GM19372 (cell line): ENCODE data around the gene NFIC.
"Not testable (repeated sequence)": the region's sequence is repeated elsewhere in the genome, so short reads cannot be mapped to it uniquely, and the experiment has no call there.

Experiments used
- ATAC-seq: cut with Tn5 transposase; IDR thresholded peaks from one replicate; pipeline ENCODE4 v1.9.1; 2021; ENCODE audit warnings: mild to moderate bottlenecking, low read depth, moderate library complexity; ENCODE audit not compliant: unreplicated experiment

The NFIC gene

DNA sequence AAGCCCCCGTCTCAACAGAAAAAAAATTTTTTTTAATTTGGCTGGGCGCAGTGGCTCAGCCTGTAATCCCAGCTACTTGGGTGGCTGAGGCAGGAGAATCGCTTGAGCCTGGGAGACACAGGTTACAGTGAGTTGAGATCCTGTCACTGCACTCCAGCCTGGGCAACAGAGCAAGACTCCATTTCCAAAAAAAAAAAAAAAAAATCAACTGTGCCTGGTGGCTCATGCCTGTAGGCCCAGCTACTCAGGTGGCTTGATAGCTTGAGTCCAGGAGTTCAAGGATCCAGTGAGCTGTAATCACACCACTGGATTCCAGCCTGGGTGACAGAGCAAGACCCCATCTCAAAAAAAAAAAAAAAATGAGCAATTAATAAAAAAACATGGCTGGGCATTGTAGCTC lies 135.4 kb downstream of the NFIC start:
- no peak for ATAC-seq

DNA sequence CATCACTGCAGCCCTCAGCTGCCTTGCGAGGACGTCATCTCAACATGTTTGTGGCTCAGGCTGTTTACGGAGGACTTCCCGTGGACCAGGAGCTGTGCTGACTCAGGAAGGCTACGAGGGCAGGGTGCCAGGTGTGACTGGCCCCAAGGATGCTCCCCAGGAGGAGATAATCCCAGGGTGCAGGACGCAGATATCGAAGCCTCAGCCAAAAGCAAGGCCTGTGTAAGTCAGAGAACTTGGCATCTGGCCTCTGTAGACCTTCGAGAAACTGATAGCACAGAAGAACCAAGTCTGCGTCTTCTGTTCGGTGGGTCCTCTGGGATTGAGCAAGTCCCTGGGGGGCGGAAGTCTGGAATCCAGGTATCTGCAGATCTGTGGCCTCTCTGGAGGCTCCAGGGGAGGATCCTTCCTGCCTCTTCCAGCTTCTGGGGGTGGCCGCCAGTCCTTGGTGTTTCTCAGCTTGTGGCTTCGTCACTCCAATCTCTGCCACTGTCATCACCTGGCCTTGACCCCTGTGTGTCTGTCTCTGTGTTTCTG lies 136.7 kb downstream of the NFIC start:
- no peak for ATAC-seq

DNA sequence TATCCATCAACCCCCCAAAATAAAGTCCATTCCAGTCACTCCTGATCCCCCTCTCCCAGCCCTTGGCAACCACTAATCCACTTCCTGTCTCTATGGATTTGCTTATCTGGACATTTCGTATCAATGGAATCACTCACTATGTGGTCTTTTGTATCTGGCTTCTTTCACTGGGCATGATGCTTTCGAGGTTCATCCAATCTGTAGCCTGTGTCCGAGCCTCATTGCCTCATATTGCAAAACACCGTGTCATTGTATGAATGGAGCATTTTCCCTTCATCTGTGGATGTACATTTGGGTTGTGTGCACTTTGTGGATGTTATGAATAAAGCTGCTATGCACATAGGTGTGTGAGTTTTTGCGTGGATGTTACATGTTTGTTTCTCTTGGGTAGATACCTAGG lies 138.4 kb downstream of the NFIC start:
- no peak for ATAC-seq

DNA sequence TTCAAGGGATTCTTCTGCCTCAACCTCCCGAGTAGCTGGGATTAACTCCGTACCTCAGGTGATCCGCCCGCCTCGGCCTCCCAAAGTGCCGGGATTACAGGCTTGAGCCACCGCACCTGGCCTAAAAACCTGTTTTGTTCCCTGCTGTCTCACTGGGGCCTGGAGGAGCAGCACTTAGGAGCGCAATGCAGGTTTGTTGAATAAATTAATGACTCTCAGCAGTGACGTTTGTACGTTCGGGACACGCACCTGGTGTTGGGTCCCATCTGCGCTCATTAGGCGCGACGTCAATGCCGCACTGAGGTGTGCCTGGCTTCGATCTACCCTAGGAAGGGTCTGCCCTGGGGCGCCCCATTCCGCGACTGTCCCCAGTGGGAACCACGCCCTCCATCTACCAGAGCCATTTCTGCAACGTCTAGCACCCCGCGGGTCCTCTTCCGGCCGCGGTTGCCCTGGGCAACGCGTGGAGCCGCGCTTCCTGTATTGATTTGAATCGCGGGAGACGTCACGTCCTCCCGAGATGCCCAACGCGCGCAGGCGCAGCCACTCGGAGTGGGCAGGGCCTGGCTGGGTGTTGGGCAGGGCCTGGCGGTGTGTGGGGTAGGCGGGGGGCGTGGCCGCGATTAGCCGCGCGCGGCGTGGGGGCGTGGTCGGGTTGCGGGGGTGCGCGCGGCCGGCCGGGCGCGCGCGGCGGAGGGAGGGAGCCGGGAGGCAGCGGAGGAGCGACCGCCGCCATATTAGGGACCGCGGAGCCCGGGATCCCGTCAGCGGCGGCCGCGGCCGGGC lies 139.4 kb downstream of the NFIC start, which contains the start of gene FZR1:
Gene FZR1 (plus strand): TSS at position 714 of the 786 bp plus-strand sequence. CDS start 16,679 bp downstream, outside the sequence.
- peak; percentile 92 for ATAC-seq

DNA sequence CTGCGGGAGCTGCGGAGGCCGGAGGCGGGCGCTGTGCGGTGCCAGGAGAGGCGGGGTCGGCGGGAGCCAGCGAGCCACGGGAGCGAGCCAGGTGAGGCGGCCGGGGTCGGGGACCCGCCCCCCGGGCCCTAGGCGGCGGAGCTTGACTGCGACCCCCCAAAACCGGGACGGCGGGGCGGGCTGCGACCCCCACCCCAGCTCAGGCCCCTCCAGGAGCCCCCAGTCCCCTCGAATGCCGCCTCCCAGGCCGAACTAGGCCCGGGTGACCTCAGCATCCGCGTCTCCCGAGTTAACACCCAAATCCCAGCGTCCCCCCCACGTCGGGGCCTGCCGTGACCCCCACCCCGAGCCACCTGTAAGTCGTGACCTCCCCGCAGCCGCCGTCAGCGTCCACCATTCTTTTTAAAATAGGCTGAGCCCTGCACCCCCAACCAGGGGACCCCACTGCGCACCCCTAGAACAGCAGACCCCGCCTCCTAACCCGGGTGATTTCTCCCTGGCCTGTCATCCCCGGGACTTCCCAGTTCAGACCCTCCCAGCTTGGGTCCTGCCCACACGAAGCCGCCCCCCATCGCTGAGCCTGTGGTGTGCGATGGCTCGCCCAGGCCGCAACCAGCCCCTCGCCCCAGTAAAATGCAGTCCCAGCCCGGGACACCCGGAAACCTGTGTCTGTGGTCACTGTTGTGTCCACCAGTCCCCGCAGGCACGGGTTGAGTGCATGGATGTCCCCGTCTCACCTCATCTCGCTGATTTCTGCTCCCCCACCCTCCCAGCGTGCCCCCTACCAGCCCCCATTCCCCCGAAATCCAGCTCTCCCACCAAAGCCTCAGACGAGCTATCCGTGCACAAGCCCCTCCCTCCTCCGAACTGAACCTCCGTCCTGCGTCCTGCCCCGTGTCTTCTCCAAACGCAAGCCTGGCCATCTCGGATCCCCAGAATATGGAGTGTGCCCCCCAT lies 140.3 kb downstream of the NFIC start:
- no peak for ATAC-seq

DNA sequence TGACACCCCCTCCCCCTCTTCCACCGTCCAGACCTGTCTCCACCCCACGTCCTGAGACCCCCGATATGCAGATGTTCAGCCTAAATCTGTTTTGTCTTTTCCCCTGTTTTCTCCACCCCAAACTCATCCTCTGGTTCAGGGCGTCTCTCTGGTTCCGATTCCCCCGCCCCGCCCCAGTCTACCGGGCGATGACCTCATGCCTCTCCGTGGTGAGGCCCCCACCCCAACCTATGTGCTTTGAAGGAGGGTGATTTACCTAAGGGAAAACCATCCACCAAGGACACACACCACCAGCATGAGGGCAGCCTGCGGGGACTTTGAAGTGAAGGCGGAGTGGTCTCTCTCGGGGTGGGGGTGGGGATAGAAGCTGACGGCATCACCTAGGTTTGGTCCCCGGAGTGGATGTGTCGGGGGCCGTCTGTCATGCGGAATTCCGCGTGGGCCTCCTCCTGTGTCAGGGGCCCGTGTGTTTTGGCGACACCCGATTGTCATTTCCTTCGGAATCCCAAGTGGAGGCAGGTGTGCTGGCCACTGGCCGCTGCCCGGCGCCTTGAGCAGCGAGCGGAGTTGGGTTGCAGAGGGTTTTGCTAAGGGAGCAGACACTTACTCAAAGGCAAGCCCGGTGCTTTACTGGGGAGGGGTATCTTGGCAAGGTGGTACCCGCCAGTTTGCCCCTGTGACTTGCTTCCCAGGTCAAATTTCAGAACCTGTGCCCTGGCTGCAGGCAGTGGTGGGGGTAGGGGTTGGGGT lies 141.2 kb downstream of the NFIC start:
- ATAC-seq = no peak

DNA sequence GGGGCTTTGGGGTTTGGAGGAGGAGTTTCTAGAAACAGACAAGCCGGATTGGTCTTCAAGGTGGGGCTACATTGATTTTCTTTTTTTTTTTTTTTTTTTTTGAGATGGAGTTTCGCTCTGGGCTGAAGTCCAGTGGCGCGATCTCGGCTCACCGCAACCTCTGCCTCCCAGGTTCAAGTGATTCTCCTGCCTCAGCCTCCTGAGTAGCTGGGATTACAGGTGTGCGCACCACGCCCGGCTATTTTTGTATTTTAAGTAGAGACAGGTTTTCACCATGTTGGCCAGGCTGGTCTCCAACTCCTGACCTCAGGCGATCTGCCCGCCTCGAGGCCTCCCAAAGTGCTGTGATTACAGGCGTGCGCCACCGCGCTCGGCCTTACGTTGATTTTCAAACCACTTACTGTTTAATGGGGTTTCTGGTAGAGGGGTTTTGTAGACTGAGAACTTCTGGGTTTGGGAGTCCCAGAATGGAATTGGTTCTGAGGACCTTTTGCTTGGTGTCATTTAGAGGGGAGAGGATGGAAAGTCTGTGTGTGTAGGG lies 141.8 kb downstream of the NFIC start:
- not testable (repeated sequence) for ATAC-seq

DNA sequence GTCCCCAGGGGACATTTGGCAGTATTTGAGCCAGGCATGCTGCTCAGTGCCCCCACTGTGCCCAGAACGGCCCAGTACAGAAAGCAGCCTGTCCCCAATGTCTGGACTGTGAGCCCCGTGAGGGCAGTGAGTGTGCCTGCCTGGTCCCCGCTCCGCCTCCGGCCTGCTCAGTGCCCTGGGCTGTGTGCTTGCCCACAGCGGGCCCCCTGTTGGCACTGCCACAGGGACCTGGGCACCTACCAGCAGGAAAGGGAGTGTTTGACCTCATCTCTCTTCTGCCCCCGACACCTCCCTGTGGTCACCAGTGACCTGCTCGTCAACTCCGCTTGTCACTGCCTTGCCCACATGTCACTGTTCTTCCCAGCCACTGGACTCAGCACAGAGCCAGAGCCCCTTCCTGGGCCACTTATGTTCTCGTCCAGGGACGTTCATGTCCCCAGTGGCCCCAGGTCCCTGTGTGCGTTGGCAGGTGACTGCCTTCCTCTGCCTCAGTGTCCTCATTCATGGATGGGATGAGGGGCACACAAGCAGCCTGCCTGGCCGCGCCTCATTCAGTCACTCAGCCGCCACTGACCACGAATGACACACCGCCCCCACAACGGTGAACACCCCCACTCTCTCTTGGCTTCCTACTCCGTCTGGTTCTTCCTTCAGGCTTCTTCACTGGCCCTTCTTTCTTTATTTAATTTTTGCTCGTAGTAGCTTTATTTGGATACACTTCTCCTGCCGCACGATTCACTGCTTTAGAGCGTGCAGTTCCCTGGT lies 142.6 kb downstream of the NFIC start:
- ATAC-seq = no peak

DNA sequence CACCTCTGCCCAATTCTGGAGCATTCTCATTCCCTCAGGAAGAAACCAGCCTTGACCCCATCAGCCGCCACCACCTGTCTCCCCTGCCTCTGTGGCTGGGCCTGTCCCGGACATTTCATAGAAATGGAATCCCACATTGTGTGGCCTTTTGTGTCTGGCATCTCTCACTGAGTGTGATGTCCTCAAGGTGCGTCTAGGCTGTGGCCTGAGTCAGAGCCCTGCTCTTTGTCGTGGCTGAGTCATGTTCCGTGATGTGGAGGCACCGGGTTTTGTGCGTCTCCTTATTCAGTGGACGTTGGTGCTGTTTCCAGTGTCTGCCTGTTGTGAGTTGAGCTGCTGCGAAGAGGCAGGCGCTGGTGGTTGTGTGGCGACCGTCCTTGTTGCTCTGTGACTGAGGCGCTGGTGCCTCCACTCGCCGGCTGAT lies 143.2 kb downstream of the NFIC start:
- ATAC-seq = no peak

DNA sequence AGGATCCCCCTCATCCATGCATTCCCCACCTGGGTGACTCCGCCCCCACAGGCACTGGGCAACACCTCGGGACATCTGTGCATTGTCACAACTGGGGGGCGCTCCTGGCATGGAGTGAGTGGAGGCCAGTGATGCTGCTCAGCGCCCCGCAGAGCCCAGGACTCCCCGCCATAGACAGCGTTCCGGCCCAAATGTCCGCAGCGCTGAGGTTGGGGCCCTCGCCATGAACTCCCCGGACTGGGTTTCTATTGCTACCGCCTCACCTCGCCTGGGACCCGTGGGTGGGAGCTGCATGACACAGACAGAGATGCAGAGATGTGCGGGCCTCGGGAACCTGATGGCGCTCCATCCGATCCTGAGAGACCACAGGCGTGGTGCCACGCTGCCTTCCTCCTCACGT lies 144.3 kb downstream of the NFIC start:
- ATAC-seq = no peak

DNA sequence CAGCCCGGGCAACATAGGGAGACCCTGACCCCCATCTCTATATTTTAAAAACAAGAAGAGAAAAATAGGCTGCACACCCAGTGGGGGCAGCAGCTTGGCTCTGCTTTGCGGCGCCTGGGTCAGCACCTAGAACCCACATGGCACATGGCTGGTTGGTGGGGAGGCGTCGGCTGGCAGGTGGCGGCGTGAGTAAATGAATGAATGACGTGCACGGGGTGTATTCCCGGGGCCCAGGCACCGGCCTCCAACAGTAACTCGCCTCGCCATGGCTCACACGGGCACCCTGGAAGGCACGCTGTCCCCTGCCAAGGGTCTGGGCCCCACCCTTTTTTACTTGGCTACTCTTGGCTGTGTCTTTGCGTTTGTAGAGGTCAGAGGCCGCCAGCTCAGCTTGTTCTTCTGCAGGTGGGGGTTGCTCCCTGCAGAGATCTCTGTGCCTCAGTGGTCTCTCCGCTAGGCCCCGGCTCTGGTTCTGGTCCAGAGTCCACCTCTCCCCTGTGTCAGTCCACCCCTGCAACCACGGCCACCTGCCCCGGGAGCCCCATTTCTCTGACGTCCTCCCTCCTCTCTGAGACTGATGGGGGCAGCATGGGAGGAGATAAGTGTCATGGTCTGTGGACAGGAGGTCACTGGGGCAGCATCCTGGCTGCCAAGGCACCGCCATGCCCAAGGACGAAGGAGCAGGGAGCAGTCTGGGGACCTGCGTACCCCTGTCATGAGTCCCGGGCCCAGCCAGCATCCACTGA lies 145.3 kb downstream of the NFIC start:
- ATAC-seq = no peak

DNA sequence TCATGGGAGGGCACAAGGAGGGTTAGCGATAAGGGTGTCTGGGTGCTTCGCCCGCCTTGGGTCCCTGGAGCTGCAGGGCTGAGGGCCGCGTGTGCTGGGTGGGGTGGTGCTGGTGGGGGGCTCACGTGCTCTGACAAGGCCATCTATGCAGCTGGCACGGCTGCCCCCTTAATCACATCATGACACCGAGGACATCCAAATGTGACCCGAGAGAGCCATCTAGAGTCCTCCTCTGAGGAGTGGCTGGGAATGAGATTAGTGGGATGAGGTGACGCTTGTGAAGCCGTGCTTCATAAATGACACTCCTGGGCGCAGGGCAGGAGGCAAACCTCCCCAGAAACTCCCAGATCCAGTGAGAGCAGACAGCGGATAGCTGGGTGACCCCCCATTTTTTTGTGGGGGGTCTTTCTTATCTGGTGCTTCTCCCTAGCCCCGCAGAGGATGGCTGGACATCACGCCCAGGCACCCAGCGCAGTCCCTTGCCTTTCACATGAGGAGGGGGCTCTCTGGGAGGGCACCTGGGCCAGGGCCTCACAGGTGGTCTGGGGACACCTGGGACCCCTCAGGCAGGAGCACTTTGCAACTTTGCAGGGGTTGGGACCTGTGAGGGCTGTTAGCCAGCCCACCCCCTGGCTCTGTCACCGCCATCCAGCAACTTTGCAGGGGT lies 146.3 kb downstream of the NFIC start:
- no peak for ATAC-seq

DNA sequence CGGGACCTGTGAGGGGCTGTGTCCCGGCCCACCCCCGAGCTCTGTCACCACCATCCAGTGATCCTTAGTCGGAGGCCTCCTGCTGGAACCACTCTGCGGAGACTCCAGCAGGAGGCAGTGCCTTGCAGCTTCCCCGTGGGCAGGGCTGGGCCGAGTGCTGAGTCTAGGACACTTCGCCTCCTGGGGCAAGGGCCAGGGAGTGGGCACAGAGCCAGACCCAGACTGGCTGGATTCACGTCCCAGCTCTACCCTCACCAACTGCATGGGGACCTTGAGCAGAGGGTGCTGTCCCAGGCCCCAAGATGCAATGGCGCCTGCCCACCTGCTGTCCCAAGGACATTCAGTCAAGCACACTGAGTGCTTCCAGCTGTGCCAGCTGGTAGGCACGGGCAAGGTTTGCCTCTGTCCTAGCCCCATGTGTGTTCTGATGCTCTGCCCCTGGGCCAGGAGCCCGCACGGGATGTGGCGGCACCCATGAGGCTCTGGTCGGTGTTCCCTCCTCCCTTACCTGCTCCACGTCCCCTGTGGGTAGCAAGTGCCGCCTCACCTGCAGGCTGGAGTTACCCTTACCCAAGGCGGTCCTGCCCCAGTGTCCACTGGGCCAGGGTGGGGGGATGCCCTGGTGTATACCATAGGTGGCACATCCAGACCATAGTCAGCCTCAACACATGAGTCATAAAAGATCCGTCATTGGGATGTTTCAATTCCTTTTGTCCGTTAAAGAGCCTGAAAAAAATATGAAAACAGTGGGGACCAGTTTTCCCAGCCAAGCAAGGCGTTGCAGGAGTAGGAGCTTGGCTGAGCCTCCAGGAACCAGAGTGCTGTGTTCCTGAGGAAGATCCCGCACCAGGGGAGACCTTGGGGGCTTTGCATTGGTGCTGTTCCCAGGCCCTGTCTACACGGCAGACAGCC lies 147.1 kb downstream of the NFIC start:
- ATAC-seq = no peak

DNA sequence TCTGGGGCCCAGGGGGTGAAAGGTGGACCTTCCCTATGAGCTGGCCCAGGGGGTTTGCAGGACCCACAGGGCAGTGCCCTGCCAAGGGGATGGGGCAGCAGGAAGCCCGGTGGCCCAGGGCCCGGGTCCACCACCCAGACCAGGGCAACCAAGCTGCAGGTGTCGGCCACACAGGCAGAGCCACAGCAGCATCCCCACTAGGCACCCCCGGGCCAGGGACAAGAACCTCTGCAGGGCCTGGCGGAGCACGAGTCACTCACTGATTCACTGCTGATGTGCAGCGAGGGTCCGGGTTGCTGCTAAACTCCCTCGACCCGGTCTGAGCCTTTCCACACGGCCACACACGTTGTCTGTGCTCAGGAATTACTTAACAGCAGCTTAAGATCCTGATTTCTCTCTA lies 148.5 kb downstream of the NFIC start:
- no peak for ATAC-seq

DNA sequence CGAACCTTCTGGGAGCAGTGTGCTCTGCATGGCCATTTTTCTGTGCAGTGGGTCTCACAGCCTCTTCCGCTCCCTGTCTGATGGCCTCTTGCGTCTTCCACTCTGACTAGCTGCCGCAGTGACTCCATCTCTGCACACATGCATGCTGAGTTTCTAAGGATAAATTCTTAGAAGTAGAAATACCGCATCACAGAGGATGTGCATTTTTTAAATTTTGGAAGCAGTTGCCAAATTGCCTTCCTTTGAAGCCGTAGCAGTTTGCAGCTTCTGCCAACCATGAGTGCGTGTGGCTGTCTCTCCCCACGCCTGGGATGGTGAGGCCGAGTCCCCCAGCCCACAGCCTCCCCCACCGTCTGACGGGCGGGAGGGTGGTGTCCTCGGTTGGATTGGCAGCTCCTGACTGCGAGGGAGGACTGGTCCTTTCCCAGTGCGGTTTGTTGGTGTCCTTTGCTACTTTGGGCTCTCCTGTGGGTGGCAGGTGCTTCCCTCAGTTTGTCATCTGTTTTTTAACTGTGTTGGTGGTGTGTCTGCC lies 149.6 kb downstream of the NFIC start:
- no peak for ATAC-seq

DNA sequence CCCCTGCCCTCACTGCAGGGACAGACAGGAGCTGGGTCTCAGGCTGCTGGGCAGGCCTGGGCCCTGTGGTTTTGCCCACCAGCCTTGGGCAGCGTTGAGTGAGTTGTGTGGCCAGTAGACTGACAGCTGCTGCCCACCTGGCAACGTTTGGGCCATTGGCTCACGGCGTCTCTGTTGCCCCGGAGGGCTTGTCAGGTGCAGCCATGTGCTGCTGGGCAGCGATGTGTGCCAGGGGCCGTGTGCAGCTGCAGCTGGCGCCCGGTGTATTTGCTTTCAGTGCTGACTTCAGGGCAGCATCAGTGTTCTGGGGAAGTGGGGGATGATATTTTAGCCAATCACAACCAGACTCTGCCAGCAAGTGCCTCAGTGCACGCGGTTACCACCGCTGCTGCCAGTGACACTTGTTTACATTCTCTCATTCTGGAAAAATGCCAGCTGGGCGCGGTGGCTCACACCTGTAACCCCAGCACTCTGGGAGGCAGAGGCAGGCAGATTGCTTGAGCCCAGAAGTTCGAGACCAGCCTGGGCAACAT lies 150.4 kb downstream of the NFIC start:
- ATAC-seq = no peak

DNA sequence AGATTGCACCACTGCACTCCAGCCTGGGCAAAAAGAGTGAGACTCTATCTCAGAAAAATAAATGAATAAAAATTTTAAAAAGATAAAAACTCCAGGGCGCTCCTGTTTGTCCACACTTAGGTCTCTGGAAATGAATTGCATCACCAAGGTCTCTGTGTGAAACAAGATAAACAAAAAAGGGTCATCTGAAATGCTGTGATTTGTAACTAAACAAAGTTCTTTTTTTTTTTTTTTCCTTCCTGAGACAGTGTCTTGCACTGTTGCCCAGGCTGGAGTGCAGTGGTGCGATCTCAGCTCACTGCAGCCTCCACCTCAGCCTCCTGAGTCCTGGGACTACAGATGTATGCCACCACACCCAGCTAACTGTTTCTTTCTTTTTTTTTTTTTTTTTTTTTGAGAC lies 151.3 kb downstream of the NFIC start:
- ATAC-seq = no peak
